Mesenchymal stem cell (in vitro differentiated cells and primary cell): ENCODE measurements around the gene RPL36.

Experiments
- DNase-seq: peaks from one replicate; pipeline ENCODE4 v3.0.0-alpha.2; 2013
- H2AFZ ChIP-seq: one replicate; pipeline ENCODE4 v1.6.1; 2013; ENCODE audit warnings: low read depth, mild to moderate bottlenecking, control low read depth, inconsistent platforms, low read length, moderate library complexity
- H2AK5ac ChIP-seq: 2 replicates; pipeline ENCODE4 v1.6.1; 2013; ENCODE audit warnings: low read length, moderate library complexity, mild to moderate bottlenecking, inconsistent platforms; ENCODE audit not compliant: severe bottlenecking
- H2BK120ac ChIP-seq: one replicate; pipeline ENCODE4 v1.6.1; 2013; ENCODE audit warnings: low read depth, mild to moderate bottlenecking, inconsistent platforms, low read length, moderate library complexity
- H2BK12ac ChIP-seq, 2 experiments: one replicate each; pipeline ENCODE4 v1.6.1; 2013; ENCODE audit warnings: inconsistent platforms in 2 of 2, low read length in 2 of 2, mild to moderate bottlenecking in 2 of 2, moderate library complexity in 2 of 2, control low read depth in 1 of 2
- H2BK15ac ChIP-seq: one replicate; pipeline ENCODE4 v1.6.1; 2013; ENCODE audit warnings: mild to moderate bottlenecking, low read depth, inconsistent platforms; ENCODE audit not compliant: poor library complexity, severe bottlenecking
- H2BK5ac ChIP-seq: 2 replicates; pipeline ENCODE4 v1.6.1; 2013; ENCODE audit warnings: low read depth, mild to moderate bottlenecking, low read length, control low read depth, inconsistent platforms; ENCODE audit not compliant: poor library complexity, severe bottlenecking
- H3K14ac ChIP-seq, 2 experiments: one replicate each; pipeline ENCODE4 v1.6.1; 2013; ENCODE audit warnings: inconsistent platforms in 2 of 2, low read length in 2 of 2, control low read depth in 1 of 2, mild to moderate bottlenecking in 1 of 2, moderate library complexity in 1 of 2
- H3K18ac ChIP-seq, 2 experiments: one replicate each; pipeline ENCODE4 v1.6.1; 2013; ENCODE audit warnings: inconsistent platforms in 2 of 2, low read length in 2 of 2, control low read depth in 1 of 2, low read depth in 1 of 2, mild to moderate bottlenecking in 1 of 2
- H3K23ac ChIP-seq, 2 experiments: one replicate each; pipeline ENCODE4 v1.6.1; 2013; ENCODE audit warnings: inconsistent platforms in 2 of 2, low read length in 2 of 2, mild to moderate bottlenecking in 2 of 2, moderate library complexity in 2 of 2, control low read depth in 1 of 2
- H3K27ac ChIP-seq: 2 replicates; pipeline ENCODE4 v1.5.1; 2013; ENCODE audit warnings: mild to moderate bottlenecking, moderate library complexity, low read length, control low read depth, inconsistent platforms; ENCODE audit not compliant: poor library complexity, severe bottlenecking
- H3K27me3 ChIP-seq, 2 experiments: 2 replicates each; pipeline versions ENCODE4 v1.6.1 to v1.7.0; 2013; ENCODE audit warnings: low read length in 2 of 2, mild to moderate bottlenecking in 2 of 2, moderate library complexity in 2 of 2, control low read depth in 1 of 2, inconsistent platforms in 1 of 2; ENCODE audit not compliant: control insufficient read depth in 1 of 2, insufficient read depth in 1 of 2
- H3K36me3 ChIP-seq, 2 experiments: 2 replicates each; pipeline versions ENCODE4 v1.6.1 to v1.7.0; 2013; ENCODE audit warnings: low read length in 2 of 2, control low read depth in 1 of 2, inconsistent platforms in 1 of 2, low read depth in 1 of 2, mild to moderate bottlenecking in 1 of 2; ENCODE audit not compliant: insufficient read depth in 2 of 2, control insufficient read depth in 1 of 2
- H3K4ac ChIP-seq, 2 experiments: one replicate each; pipeline ENCODE4 v1.6.1; 2013; ENCODE audit warnings: inconsistent platforms in 2 of 2, low read length in 2 of 2, mild to moderate bottlenecking in 2 of 2, moderate library complexity in 2 of 2, control low read depth in 1 of 2, low read depth in 1 of 2
- H3K4me1 ChIP-seq: 2 replicates; pipeline ENCODE4 v1.6.1; 2013; ENCODE audit warnings: low read depth, low read length, control low read depth; ENCODE audit not compliant: control insufficient read depth, insufficient read depth
- H3K4me2 ChIP-seq: 2 replicates; pipeline ENCODE4 v1.6.1; 2013; ENCODE audit warnings: low read length, mild to moderate bottlenecking, inconsistent platforms; ENCODE audit not compliant: poor library complexity, severe bottlenecking
- H3K4me3 ChIP-seq, 2 experiments: 2 replicates each; pipeline versions ENCODE4 v1.5.1 to v1.7.0; 2013; ENCODE audit warnings: low read length in 2 of 2, mild to moderate bottlenecking in 2 of 2, control low read depth in 1 of 2, low read depth in 1 of 2; ENCODE audit not compliant: insufficient read depth in 1 of 2
- H3K79me1 ChIP-seq: replicated peaks from 2 replicates; pipeline ENCODE4 v1.6.1; 2013; ENCODE audit warnings: mild to moderate bottlenecking, control low read depth, low read length, inconsistent platforms; ENCODE audit not compliant: poor library complexity, severe bottlenecking
- H3K9ac ChIP-seq: 2 replicates; pipeline ENCODE4 v1.7.0; 2013; ENCODE audit warnings: mild to moderate bottlenecking, low read length, moderate library complexity
- H3K9me3 ChIP-seq: 2 replicates; pipeline ENCODE4 v1.7.0; 2013; ENCODE audit warnings: mild to moderate bottlenecking, low read length; ENCODE audit not compliant: control insufficient read depth
- H4K8ac ChIP-seq: one replicate; pipeline ENCODE4 v1.6.1; 2013; ENCODE audit warnings: inconsistent platforms, mild to moderate bottlenecking, low read length, moderate library complexity
- H4K91ac ChIP-seq: one replicate; pipeline ENCODE4 v1.6.1; 2013; ENCODE audit warnings: mild to moderate bottlenecking, low read length, inconsistent platforms
- WGBS: methylation state at CpG from one replicate; pipeline ENCODE4 v1.1.7; 2013; ENCODE audit warnings: mixed read lengths; 5-methylcytosine and 5-hydroxymethylcytosine counted together

The RPL36 gene

GRCh38 chr19:5693195-5694166 is 3.4 kb downstream of the RPL36 start:
- Histone ChIP-seq H3K4me3 (no peak overlapping the region), H4K8ac (peak overlapping the region; percentile 14), H3K36me3 (peaks cover 61 to 75% of the 10 kb centered on the region in 2 experiments), H3K9ac (no peak overlapping the region), H3K4ac (no peak overlapping the region), H3K18ac (no peak overlapping the region), H2AFZ (no peak overlapping the region), H3K79me1 (peaks cover 2% of the 10 kb centered on the region), H3K4me1 (peaks cover 26% of the 10 kb centered on the region), H2BK120ac (no peak overlapping the region), H3K27me3 (no peaks in the 10 kb centered on the region), H3K27ac (no peak overlapping the region), H3K9me3 (no peaks in the 10 kb centered on the region), H2BK12ac (no peak overlapping the region), H3K4me2 (no peak overlapping the region), H2AK5ac (no peak overlapping the region), H2BK5ac (no peak overlapping the region), H4K91ac (peak overlapping the region; percentile 7), H3K23ac (no peak overlapping the region), H2BK15ac (no peak overlapping the region), H3K14ac (no peak overlapping the region)
- WGBS = 92% methylated on average over 36 of the region's 39 CpGs
- no peak for DNase-seq

DNA sequence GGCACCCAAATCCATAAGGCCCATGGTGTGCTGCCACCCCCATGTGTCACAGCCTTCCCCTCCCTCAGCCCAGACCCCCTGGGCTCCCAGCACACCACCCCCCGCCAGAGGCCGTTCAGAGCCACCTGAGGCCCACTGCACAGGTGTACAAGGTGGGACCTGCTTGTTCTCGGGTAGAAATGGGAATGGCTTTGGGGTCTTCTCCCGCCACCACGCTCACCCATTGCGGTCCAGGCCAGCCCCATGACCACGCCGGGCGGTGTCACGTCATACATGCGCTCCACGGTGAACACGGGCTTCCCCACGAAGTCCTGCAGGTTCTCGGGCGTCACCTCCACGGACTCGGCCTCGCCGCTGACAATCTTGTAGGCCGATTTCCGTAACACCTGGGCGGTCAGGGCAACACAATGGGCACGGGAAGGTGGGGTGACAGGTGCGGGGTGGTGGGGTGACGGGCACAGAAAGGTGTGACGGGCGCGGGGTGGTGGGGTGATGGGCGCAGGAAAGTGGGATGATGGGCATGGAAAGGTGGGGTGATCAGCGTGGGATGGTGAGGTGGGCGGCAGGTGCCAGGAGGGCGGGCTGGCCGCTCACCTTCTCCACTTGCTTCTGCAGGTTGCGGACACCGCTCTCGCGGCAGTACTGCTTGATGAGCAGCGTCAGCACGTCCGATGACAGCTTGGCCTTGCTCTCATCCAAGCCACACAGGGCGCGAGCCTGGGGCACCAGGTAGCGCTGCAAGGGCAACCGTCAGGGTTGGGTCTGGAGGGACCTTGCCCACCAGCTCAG is 4.3 kb downstream of the RPL36 start:
- Histone ChIP-seq H3K4me1 (peaks cover 26% of the 10 kb centered on the region), H4K8ac (peak overlapping the region; percentile 45), H2AK5ac (no peak overlapping the region), H3K14ac (no peak overlapping the region), H3K27me3 (no peaks in the 10 kb centered on the region), H3K4me2 (no peak overlapping the region), H3K79me1 (peaks cover 4% of the 10 kb centered on the region), H2BK15ac (no peak overlapping the region), H2BK12ac (no peak overlapping the region), H4K91ac (no peak overlapping the region), H3K9ac (no peak overlapping the region), H3K9me3 (no peaks in the 10 kb centered on the region), H3K27ac (no peak overlapping the region), H2BK5ac (no peak overlapping the region), H2BK120ac (no peak overlapping the region), H3K18ac (no peak overlapping the region), H3K36me3 (peaks cover 69 to 84% of the 10 kb centered on the region in 2 experiments), H3K23ac (peak overlapping the region in 1 of 2 experiments; percentile 17), H3K4me3 (no peak overlapping the region), H2AFZ (no peak overlapping the region), H3K4ac (no peak overlapping the region)
- no peak for DNase-seq
- 97% methylated on average over 45 of the region's 45 CpGs for WGBS

- H3K79me1 ChIP-seq = peaks cover 4% of the 10 kb centered on the region
- no peaks in the 10 kb centered on the region for H3K27me3 ChIP-seq
- H2BK12ac ChIP-seq = no peak overlapping the region
- no peak overlapping the region for H2BK120ac ChIP-seq
- H3K4ac ChIP-seq = no peak overlapping the region
- H4K8ac ChIP-seq = no peak overlapping the region
- no peak overlapping the region for H3K27ac ChIP-seq
- no peak overlapping the region for H3K23ac ChIP-seq
- H3K4me1 ChIP-seq = peaks cover 24% of the 10 kb centered on the region
- no peak overlapping the region for H2BK5ac ChIP-seq
- H3K4me2 ChIP-seq = no peak overlapping the region
- H3K4me3 ChIP-seq = no peak overlapping the region
- no peak overlapping the region for H3K9ac ChIP-seq
- no peak overlapping the region for H2AFZ ChIP-seq
- WGBS = 91% methylated on average over 8 of the region's 8 CpGs
- H3K36me3 ChIP-seq = peaks cover 69 to 90% of the 10 kb centered on the region in 2 experiments
- no peak overlapping the region for H4K91ac ChIP-seq
- no peak overlapping the region for H2BK15ac ChIP-seq
- H3K14ac ChIP-seq = no peak overlapping the region
- H3K9me3 ChIP-seq = no peaks in the 10 kb centered on the region
- H3K18ac ChIP-seq = no peak overlapping the region
- no peak for DNase-seq
- no peak overlapping the region for H2AK5ac ChIP-seq
Observed at GRCh38 chr19:5694956-5695648, 5.0 kb downstream of the RPL36 start.
